ENCODE results near the gene AMOTL1.

Gene AMOTL1

GRCh38 chr11:94767701-94768601 lies at the start of gene AMOTL1:
TSS of gene AMOTL1 (plus strand) at chr11:94768356. CDS start at chr11:94768512, 156 bp downstream.
- no peak for DNase-seq (ENCODE audit: low read depth in 2 of 2)

DNA sequence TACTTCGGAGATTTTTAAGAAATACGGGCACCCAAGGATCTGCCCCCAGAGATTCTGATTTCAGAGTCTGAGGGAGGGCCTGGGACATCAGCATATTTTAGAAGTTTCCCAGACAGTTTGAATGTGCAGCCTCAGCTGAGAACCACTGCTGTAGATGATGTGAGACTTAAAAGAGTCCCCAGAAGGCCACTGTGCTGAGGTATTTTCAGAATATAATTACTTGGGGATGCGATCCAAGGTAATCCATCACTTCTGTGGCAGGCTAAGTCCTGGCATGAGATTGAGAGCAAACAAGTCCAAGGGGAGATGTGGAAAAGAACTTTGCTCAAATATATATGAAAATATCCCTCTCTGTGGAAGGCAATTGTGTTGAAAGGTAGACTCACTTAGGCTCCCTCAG lies 48.3 kb upstream of the AMOTL1 start:
- no peak for DNase-seq (ENCODE audit: low read depth in 2 of 2)

GRCh38 chr11:94721565-94722292 lies 46.4 kb upstream of the AMOTL1 start:
- DNase-seq (ENCODE audit: low read depth in 2 of 2): no peak

DNA sequence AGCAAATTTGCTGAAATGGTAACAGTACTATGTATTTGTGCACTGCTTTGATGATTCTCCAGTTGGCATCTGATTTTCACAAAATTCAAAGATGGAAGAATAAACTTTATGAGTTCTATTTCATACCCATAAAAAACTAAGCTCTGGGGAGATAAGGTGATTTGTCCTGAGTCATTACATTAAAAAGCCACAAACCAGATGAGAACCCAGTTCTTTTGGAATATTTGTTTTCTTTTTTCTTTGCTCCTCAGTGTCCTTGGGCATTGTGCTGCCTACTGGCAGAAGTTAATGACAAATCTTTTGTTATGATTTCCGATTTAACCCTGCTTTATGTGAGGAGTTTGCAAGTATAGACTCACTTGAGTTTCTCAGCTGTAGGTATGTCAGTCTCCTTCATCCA lies 45.4 kb upstream of the AMOTL1 start:
- no peak for DNase-seq (ENCODE audit: low read depth in 2 of 2)

DNA sequence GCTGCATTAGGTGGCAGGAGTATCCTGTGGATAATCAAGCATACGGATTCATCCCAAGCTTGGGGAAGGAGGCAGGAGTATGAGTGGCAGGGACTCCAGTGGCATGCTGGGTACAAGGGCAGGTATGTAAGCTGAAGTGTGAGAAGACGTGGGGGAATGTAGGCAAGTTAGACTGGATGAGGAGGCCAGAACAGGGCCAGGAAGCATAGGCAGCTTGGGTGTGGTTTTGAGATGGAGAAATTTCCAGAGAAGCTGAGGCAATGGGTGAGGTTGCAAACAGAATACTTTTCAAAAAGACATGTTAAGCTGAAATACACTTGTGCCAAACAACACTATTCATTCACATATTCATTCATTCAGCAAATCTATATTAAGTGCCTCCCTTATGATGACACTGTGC lies 43.1 kb upstream of the AMOTL1 start:
- DNase-seq (ENCODE audit: low read depth in 2 of 2): no peak

GRCh38 chr11:94727819-94728218 lies 40.3 kb upstream of the AMOTL1 start:
- DNase-seq (ENCODE audit: low read depth in 2 of 2): no peak

DNA sequence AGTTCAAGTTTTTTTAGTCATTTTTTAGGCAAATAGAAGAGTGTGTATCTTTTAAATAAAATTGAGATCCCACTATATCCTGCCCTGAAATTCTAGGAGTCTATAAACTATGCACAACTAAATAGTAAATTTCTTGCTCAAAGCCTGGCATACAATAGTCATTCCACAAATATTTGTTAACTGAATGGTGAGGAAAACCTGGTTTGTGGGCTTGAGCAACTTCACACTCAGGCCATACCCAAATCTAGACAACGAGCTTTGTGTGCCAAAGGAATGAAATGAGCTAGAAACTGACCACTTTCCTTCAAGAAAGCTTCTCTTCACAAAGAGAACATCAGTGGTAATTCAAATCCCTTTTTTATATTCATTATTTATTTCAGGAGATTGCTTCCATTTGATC lies 39.6 kb upstream of the AMOTL1 start:
- DNase-seq (ENCODE audit: low read depth in 2 of 2): no peak

DNA sequence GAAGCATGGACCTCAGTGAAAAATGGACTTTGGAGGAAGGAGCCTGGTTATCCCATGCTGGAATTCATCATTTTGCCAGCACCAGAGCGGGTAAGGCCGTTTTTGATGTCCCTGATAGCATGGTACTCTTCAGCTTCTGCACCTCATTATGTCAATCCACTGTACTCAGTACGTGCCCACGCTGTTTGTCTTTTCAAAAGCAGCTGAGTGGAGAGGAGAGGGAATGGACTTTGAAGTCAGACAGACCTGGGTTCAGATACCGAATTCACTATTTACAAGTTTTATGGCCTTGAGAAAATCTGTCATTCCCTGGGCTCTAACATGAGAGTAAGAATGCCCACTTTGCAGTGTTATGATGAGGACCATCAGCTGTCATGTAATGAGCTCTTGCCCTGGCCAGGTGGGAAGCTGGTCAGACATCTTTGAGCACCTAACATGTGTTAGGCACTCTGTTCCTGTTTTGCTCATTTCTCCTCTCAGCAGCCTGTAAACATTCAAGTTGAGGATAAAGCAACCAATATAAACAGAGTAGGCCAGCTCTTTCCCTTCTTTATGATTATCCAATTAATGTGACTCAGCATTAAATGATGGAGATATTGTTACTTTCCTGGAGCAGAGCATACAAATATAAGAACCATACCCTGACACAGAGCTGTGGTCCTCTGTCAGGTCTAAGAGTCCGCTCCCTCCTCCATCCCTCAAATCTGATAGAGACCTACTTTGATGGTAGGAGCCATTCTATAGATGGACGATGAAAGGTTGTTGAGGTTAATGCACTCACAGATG lies 39.0 kb upstream of the AMOTL1 start:
- DNase-seq (ENCODE audit: low read depth in 2 of 2): no peak

GRCh38 chr11:94730153-94730552 lies 38.0 kb upstream of the AMOTL1 start:
- no peak for DNase-seq (ENCODE audit: low read depth in 2 of 2)

GRCh38 chr11:94731880-94732601 lies 36.1 kb upstream of the AMOTL1 start:
- no peak for DNase-seq (ENCODE audit: low read depth in 2 of 2)

DNA sequence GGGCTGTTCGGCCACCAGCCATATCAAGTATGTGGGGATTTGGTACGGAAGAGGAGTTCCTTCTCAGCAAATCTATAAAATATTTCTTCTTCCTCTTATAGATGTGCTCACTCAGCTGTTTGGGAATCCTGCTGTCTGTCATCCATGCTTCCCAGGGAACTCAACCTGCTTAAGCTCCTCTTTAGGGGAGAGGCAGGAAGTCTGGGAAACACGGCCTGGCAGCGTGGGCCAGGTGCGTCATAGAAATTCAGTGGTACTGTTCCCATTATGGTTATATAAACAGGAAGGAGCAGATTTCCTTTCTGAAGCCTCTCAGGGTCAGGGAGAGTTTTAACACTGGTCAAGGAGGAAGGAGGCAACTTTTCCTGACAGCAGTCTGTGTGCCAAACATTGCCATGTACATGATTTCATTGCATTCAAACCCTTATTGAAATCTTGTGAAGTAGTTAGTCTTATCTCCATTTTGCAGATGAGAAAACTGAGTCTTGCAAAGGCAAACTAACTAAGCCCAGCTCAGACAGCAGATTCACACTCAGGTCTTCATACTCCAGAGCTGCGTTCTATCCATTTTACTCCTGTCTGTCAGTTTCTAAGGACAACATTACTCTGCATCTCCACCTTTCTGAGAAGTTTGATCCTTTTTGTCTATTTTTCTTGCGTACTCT lies 35.4 kb upstream of the AMOTL1 start:
- no peak for DNase-seq (ENCODE audit: low read depth in 2 of 2)

DNA sequence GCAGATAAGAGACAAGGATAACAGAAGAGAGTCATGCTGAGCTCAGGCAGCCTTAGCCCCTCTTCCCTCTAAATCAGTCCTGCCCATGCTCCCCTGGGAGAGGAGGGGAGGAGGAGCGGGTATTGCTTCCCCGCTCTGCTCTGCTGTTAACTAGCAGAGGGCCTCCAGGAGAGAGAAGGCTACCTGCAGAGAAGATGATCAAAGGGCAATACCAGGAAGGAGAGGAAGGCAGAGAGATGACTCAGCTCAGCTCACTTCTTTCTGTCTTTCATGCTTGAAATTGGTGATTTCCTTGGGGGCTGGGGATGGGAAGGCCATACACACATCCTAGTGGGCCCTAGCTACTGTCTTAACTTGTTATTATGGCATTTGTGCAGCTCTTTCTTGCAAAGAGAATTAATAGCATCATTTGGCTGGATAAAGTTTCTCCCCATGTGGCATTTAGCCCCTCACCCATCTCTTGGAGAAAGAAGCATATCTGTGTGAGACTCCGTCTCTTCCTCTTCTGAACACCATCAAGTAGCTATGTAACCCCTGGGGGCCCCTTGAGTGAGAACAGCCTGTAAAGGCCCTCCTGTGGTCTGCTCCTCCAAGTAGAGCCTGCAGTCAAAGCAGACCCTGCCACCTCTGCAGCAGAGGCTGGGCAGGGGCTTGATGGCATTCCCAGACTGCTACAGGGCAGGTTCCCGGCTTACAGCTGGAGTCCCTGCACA lies 33.4 kb upstream of the AMOTL1 start:
- DNase-seq (ENCODE audit: low read depth in 2 of 2): no peak

DNA sequence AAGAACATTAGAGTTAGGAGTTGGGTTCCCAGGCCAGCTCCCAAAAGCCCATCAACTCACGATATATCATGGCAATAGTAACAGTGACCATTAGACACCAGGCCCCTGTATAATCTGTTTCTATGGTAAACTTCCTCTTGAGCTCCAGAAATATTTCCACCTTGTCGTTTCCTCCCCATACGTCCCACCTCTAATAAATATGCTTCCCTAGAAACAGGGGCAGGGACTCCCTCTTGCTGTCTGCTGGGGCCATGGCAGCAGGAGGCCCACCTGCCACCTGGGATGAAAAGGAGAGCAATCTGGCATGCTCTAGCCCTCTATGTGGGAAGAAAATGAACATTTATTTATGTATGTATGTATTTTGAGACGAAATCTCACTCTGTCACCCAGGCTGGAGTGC lies 32.2 kb upstream of the AMOTL1 start:
- no peak for DNase-seq (ENCODE audit: low read depth in 2 of 2)

GRCh38 chr11:94737171-94737611 lies 31.0 kb upstream of the AMOTL1 start:
- no peak for DNase-seq (ENCODE audit: low read depth in 2 of 2)

- no peak for DNase-seq (ENCODE audit: low read depth in 2 of 2)
These were observed 29.4 kb upstream of the AMOTL1 start for GRCh38 chr11:94738746-94739145.

- no peak for DNase-seq (ENCODE audit: low read depth in 2 of 2)
These were observed 28.8 kb upstream of the AMOTL1 start for GRCh38 chr11:94739331-94739730.

- no peak for DNase-seq (ENCODE audit: low read depth in 2 of 2)
These were observed 27.8 kb upstream of the AMOTL1 start for GRCh38 chr11:94740083-94741021.

DNA sequence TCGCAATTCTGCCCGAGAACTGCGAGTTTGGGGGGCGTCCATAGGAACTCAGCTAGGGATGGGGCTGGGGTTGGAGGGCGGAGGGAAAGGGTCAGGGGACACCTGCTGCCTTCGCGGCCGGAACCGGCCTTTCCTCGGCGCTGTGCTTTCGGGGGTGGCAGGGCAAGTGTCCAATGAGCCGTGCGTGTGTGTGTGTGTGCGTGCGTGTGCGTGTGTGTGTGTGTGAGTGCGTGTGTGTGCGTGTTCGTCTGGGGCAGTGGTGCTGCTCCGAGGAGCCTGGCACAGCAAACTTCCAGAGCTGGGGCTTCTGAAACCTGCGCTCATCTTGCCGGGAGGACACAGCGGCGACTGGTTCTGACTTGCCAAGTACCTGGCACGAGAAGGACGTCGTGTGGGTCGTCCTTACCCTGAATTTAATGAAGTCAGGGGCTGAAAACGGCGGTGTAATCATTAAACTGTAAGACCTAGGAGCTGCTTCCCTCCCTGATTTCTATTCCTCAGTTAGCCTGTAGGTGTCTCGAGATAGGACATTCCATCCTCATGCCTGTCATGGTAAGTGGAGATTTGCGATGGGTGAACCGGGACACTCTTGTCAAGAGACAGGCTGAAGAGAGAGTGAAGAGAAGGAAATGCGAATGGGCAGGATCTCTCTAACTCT lies 27.0 kb upstream of the AMOTL1 start:
- no peak for DNase-seq (ENCODE audit: low read depth in 2 of 2)

DNA sequence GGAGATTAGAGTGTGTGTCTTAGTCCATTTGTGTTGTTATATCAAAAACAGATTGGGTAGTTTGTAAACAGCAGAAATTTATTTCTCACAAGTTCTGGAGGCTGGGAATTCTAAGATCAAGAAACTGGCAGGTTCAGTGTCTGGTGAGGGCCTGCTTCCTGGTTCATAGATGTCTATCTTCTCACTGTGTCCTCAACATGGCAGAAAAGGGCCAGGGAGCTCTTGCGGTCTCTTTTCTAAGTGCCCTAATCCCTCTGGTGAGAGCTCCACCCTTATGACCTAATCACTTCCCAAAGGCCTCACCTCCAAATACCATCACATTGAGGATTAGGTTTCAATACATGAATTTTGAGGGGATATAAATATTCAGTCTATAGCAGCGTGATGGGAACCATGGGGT lies 25.5 kb upstream of the AMOTL1 start:
- DNase-seq (ENCODE audit: low read depth in 2 of 2): no peak
